DLD1 (cell line): ENCODE measurements around the gene MGMT.

Source experiments
- in situ Hi-C: cut with HindIII; loops from 2 replicates; pipeline ENCODE4 v1.10.0; 2017; ENCODE audit warnings: low sequenced_read_pairs

Gene MGMT

DNA sequence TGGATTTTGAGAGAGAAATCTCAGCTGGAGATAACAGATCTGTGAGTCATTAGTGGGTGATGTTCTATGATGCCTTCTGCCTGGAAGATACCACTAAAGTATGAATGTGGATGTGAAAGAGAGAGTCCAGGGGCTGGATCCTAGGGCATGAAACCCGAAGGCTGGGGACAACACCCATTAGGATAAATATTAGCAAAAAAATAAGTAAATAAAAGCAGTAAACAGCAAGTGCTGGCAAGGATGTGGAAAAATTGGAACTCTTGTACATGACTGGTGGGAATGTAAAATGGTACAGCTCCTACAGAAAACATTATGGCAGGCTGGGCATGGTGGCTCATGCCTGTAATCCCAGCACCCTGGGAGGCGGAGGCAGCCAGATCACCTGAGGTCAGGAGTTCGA is 16.6 kb upstream of the MGMT start:
- in situ Hi-C loops, result no loop called here

- in situ Hi-C loops, result no loop called here
Measured at GRCh38 chr10:129455625-129456024, 11.4 kb upstream of the MGMT start.

GRCh38 chr10:129459762-129460539 is 7.1 kb upstream of the MGMT start:
- in situ Hi-C loops, result no loop called here

DNA sequence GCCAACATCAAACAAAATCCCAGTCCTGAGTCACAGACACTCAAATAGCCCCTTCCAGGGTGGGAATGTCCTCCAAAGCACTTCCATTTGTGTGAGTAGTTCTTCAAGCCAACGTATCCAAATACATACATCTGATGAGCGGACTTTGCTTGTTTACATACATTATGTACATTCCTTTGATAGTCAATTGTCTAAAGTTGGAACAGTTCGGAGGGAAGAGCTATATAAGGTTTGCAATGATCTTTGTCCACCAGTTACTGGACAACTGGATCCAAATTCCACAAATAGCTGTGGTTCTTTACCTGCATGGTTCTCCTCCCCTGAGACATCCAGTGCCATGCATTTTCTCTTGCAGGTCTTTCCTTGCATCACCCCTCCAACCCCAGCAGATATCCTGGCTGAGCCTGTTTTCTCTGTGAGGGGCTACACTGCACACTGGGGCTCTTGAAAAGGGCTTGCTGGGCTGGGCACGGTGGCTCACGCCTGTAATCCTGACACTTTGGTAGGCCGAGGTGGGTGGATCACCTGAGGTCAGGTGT is 4.7 kb upstream of the MGMT start:
- in situ Hi-C loops, result no loop called here

DNA sequence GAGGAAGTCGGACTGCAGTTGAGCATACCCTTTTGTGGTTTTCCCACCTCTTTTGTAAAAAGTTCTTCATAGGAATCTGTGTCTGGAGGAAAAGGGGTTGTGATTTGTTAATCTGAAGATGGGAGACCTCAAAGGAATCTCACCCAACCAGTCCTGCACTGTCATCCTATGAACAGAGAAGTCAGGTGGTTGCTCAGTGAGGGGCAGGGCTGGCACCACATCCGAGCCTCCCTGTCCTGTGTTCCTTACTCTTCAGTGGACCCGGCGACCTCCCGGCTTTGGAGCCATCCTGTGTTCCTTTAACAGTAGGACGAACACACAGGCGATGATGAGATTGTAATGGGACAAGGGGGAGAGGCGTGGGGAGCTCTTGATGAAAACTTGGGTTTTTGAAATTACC is 2.8 kb upstream of the MGMT start:
- in situ Hi-C loops, result no loop called here

DNA sequence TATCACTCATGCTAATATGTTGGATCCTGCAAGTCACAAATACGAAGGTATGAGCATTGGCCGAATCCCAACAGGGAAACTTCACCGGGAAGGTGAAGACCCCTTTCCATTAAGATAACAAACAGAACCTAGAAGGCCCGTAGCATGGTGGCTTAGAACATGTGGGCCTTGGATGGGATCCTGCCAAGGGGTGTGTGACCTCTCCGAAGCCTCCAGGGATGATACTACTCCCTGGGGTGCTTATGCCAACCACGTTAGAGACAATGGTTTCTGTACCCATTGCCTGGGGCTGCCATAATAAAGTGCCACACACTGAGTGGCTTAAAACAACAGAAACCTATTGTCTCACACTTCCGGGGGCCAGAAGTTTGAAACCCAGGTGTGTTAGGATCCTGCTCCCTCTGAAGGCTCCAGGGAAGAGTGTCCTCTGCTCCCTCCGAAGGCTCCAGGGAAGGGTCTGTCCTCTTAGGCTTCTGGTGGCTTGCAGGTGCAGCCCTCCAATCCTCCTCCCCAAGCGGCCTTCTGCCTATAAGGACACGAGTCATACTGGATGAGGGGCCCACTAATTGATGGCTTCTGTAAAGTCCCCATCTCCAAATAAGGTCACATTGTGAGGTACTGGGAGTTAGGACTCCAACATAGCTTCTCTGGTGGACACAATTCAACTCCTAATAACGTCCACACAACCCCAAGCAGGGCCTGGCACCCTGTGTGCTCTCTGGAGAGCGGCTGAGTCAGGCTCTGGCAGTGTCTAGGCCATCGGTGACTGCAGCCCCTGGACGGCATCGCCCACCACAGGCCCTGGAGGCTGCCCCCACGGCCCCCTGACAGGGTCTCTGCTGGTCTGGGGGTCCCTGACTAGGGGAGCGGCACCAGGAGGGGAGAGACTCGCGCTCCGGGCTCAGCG is 992 bp upstream of the MGMT start:
- in situ Hi-C loops, result no loop called here

- in situ Hi-C loops, result no loop called here
Measured at GRCh38 chr10:129467359-129468064, 471 bp downstream of the MGMT start.

DNA sequence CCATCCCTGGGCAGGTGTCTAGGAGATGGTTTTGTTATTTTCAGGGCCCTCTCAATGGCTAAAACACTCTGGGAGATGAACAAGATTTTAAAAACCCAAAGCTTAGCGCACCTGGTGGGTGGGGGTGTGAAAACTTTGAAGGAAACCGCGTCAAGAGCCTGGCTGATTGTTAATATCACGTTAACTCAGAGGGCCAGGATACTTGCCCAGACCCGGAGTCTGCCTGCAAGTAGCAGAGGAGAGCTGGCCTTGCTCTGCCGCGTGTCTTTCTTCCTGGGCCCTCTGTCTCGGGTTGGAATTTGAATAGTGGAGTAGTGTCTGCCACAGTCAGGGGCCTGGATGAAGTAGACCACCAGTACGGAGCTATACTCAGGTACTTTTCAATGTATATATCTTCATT is 1.1 kb downstream of the MGMT start:
- in situ Hi-C loops, result no loop called here

DNA sequence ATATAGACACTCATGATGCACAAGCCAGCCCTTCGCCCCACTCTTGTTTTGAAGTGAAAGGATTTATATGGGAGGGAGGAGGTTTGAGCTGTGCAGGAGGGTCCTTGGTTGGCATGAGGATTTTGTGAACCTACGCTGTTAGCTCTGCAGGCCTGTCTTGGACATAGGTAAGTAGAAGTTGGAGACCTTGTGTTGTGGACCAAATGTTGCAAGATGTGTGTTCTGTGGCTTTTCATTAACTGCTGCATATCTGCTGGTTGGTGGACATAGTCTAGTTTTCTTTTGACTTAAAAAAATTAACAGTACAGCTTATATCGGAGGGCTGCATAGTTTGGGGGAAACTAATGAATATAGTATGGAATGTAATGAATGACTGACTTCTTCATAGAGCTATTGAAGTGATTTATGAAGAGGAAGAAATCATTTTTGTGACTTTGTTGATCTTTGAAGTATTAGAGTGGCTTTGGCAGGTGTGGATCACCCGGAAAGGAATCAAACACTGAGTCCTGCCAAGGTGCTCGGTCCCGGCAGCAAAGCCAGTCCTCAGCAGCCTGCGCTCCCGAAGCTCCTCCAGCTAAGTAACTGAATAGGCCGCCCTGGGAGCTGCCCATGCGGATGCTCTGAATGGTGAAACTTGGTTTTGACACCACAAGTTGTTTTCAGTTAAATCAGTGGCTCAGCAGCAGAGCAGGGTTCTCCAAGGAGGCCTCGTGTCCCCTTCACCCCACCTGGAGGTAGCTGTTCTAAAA is 3.2 kb downstream of the MGMT start:
- in situ Hi-C loops, result no loop called here

DNA sequence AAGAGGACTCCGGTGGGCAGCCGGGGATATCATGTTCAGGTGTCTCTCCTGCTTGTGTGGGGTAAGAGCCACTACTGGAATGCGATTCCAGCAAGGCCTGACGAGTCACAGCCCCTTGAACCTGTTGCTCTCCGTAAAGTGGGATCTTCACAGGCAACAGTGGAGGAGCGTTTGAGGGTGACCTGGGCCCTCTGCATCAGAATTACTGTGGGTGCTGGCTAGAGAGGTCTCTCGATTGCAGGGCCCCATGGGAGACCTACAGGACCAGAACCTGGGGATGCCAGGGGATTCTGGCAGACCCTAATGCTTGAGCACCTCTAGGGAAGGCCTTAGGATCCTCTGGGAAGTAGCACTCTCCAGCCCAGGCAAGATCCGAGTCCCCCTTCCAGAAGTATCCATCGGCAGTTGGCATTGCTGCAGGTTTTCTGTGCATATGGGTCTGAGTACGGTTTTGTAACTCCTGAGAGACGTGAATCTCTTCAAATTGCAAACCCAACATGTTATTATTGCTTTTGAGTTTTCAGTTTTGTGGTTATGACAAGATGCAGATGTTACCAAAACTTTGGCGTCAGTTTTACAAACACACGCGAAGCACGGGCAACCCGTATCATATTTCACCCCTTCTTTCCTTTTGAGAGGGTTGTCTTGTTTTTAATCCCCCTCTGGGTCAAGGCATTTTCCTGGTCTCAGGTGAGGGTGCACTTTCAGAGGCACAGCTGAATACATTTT is 4.6 kb downstream of the MGMT start:
- in situ Hi-C loops, result no loop called here

DNA sequence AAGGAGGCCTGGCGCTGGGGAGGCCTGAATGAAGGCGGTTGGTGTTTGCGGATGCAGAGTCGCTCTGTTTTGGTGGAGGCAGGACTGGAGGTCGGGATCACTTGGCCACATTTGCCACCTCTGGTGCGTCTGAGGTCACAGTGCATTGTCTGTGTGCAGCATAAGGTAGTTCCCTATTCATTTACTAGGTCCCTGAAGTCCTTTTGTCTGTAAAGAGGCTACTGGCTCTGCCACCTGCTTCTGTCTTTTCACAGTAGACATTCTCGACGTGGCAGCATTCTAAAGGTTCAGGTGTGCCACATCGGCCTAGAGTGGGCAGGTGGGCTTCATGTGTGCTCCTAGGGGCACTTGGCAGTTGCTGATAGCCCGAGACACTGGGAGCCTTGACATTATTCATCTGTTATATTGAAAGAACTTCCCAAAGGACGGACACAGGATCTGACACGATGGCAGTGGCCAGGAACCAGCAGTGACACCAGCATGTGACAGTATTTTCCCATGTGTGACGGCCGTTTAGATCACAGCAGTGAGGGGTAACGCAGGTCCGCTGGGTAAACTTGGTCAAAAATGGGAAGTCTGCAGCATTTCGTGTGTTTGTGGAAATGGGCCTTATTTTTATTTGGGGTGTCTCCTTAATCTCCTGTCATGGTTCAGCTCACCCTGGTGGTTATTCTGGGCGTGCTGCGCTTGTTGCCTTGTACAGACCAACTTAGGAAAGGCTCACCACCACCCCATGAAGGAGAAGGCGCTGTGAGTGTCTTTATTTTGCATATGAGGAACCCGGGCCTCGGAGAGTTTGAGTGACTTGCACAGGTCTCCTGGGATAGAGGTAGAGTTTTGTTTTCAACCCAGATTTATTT is 5.9 kb downstream of the MGMT start:
- in situ Hi-C loops, result no loop called here

DNA sequence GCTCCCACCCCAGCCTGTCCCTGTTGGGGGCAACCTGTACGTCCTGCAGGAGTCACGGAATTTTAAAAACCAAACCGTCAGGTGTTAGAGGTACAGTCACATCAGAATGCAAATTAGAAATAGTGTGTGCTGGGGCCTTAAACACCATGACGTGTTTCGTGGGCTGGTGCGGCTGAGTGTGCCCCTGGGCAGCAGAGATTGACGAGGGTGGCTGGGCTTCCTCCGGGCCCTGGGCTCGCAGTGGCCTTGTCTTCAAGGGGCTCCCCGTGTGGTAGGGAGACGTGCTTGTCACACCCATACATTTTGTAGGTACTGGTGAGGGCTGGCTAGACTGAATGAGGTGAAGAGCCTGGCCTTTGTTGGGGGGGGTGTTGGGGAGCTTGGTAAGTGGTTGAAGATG is 7.6 kb downstream of the MGMT start:
- in situ Hi-C loops, result no loop called here

- in situ Hi-C loops, result no loop called here
Measured at GRCh38 chr10:129476431-129476830, 9.4 kb downstream of the MGMT start.

- in situ Hi-C loops, result no loop called here
Measured at GRCh38 chr10:129477051-129477450, 10.0 kb downstream of the MGMT start.

GRCh38 chr10:129481641-129482040 is 14.6 kb downstream of the MGMT start:
- in situ Hi-C loops, result no loop called here

DNA sequence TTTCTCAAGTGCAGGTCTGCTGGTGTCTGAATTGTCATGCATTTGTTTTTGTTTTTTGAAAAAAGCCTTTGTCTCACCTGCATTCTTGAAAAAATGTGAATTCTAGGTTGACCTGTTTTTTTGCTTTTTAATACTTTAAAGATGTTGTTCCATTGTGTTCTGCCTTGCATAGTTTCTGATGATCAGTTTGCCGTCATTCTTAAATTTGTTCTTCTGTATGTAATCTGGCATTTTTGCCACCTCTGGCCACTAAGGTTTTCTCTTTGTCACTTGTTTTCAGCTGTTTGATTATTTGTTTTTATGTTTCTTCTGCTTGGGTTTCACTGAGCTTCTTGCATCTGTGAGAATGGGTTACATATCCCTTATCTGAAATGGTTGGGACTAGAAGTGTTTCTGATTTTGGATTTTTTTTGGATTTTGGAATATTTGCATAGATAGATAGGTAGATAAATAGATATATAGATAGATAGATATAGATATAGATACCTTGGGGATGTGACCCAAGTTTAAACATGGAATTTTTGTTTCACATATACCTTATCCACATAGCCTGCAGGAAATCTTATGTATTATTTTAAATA is 16.5 kb downstream of the MGMT start:
- in situ Hi-C loops, result no loop called here

GRCh38 chr10:129486805-129487204 is 19.8 kb downstream of the MGMT start:
- in situ Hi-C loops, result no loop called here

GRCh38 chr10:129491123-129491734 is 24.2 kb downstream of the MGMT start:
- in situ Hi-C loops, result no loop called here
